Sigmoid colon (tissue), 4 donors: ENCODE measurements around the gene TNC.

Source experiments
- EP300 ChIP-seq, 4 donors: sonication (generic); formaldehyde crosslinking; IDR thresholded peaks; one replicate each; pipeline ENCODE4 v1.6.1; 2017; ENCODE audit warnings: antibody characterized with exemption in 4 of 4
- TF ChIP-seq, protein P1 (sequence below), 4 experiments: fragments of 450-650 bp in 3 of 4; fragments of 200-600 bp in 1 of 4; IDR thresholded peaks; one replicate each; pipeline ENCODE4 v1.5.1; 2016 to 2019; ENCODE audit warnings: antibody characterized with exemption in 4 of 4, mild to moderate bottlenecking in 3 of 4, moderate library complexity in 2 of 4

DNA sequence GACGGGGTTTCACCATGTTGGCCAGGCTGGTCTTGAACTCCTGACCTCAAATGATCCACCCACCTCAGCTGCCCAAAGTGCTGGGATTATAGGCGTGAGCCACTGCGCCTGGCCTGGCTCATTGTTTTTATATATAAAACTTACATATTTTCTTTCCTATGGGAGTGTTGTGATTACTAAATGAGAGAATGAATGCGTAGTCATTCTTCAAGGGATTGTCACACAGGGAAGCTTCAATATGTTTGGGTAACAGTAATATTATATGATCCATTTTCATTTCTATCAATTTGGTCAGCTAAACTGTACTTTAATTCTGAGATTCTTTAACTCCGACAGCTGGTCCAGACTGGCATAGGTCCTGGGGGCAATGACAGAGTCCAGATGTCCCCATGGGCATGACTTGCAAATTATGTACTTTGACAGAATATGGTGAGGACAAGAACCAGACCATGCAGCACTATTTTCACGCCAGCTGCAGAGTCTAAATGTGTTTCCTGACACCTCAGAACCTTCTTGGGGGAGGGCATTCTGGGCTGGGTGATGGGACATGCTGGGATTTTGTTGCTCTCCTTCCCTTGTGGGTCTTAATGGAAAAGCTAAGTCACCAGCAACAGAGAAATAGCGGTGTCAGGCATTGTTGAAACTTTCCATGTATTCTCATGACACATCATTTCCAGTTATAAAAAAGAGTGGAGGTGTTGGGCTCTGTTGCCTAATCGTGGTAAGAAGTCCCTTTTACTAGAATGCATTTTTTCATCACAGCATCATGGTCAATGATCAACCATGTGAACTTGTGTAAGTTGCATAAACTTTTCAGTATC, 40.9 kb upstream of the TNC start:
- TF ChIP-seq, protein P1, sequence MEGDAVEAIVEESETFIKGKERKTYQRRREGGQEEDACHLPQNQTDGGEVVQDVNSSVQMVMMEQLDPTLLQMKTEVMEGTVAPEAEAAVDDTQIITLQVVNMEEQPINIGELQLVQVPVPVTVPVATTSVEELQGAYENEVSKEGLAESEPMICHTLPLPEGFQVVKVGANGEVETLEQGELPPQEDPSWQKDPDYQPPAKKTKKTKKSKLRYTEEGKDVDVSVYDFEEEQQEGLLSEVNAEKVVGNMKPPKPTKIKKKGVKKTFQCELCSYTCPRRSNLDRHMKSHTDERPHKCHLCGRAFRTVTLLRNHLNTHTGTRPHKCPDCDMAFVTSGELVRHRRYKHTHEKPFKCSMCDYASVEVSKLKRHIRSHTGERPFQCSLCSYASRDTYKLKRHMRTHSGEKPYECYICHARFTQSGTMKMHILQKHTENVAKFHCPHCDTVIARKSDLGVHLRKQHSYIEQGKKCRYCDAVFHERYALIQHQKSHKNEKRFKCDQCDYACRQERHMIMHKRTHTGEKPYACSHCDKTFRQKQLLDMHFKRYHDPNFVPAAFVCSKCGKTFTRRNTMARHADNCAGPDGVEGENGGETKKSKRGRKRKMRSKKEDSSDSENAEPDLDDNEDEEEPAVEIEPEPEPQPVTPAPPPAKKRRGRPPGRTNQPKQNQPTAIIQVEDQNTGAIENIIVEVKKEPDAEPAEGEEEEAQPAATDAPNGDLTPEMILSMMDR (IDR thresholded peaks at IDR 0.05) = no peak
- TF ChIP-seq EP300 (IDR thresholded peaks at IDR 0.05) = peak in 3 of 4 donors; percentile 36 to 93 (median 86)
